Measurements from ENCODE around the gene SLC43A2.
"Not testable (repeated sequence)": the region's sequence is repeated elsewhere in the genome, so short reads cannot be mapped to it uniquely, and the experiment has no call there.

The SLC43A2 gene

GRCh38 chr17:1535737-1536136, 92.9 kb downstream of the SLC43A2 start:
- no peak for DNase-seq

- no peak for DNase-seq
Observed at GRCh38 chr17:1533661-1534325, 94.8 kb downstream of the SLC43A2 start.

DNA sequence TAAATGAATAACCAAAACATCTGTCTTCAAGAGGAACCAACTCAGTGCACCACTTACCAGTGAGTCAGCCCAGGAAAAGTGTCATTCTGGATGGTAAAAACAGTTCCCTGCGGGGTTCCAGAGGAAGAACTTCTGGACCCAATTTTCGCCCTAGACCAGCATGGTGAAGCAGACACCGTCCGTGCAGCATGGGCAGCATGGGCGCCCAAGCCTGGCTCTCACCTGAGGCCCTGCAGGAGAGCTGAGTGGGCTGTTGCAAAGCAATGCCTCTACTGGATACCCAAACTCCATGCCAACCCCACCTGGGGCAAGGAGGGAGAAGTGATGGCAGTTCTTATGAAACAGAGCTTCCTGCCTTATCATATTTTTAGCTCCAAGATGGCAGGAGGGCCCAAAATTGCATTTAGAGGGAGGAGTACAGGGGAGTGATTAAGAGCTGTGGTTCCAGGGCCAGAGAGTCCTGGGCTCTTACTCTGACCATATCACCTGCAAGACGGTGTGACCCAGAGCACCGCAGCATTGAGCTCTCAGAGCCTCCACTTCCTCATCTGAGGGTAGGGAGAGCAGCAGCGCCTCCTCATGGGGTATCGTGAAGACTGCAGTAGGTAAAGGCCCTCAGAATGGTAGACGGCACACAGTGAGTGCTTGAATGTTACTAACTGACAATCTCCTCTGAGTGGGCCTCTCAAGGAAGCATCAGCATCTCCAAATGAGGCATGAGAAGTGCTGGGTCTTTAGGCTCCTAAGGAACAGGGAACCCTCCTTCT, 95.6 kb downstream of the SLC43A2 start:
- DNase-seq, result peak; percentile 29 to 49

DNA sequence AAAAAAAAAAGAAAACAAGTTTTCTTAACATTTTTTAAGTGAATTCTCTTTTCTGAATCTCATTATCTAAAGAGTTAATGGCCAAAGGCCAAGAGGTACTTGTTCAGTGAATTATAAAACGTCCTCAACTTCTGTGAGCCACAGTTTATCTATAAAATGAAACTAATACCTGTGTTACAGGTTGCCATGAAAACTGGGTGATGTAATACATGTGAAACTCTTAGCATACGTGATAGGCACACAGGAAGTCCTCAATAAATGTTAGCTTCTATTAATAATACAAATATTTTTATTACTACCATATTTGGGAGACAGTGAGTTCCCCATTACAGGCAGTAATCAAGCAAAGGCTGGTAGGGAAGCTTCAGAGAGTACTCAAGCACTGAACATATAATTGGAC, 98.8 kb downstream of the SLC43A2 start:
- no peak for DNase-seq

- not testable (repeated sequence) for DNase-seq
Observed at GRCh38 chr17:1526876-1527275, 101.8 kb downstream of the SLC43A2 start.

DNA sequence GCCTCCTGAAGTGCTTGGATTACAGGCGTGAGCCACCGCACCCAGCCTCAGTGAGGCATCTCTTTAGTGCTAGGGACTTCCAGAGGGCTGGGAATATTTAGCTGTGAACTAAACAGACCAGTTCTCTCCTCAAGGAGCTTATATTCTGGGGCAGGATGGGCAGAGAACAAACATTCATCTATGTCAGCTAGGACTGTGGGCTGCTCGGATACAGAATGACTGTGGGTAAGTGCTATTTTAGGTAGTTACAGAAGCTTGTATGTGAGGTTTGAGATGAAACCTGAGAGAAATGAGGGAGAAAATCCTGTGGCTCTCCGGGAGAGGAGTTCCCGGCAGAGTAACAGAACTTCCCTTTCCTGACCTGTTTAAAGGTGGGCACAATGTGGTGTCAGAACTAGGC, 106.0 kb downstream of the SLC43A2 start:
- DNase-seq, result no peak

GRCh38 chr17:1521086-1521640, 107.5 kb downstream of the SLC43A2 start:
- no peak for DNase-seq

GRCh38 chr17:1519678-1520077, 109.0 kb downstream of the SLC43A2 start:
- DNase-seq, result no peak

Measured in inflammatory macrophage (primary cell).